Inflammatory macrophage treated with lipopolysaccharide for 4 hours (primary cell): ENCODE results near the gene MUC13.
"Not testable (repeated sequence)": the region's sequence is repeated elsewhere in the genome, so short reads cannot be mapped to it uniquely, and the experiment has no call there.

Source experiments
- DNase-seq: peaks from one replicate; pipeline ENCODE4 v3.0.0-alpha.2; 2020

MUC13 gene, protein sequence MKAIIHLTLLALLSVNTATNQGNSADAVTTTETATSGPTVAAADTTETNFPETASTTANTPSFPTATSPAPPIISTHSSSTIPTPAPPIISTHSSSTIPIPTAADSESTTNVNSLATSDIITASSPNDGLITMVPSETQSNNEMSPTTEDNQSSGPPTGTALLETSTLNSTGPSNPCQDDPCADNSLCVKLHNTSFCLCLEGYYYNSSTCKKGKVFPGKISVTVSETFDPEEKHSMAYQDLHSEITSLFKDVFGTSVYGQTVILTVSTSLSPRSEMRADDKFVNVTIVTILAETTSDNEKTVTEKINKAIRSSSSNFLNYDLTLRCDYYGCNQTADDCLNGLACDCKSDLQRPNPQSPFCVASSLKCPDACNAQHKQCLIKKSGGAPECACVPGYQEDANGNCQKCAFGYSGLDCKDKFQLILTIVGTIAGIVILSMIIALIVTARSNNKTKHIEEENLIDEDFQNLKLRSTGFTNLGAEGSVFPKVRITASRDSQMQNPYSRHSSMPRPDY

DNA sequence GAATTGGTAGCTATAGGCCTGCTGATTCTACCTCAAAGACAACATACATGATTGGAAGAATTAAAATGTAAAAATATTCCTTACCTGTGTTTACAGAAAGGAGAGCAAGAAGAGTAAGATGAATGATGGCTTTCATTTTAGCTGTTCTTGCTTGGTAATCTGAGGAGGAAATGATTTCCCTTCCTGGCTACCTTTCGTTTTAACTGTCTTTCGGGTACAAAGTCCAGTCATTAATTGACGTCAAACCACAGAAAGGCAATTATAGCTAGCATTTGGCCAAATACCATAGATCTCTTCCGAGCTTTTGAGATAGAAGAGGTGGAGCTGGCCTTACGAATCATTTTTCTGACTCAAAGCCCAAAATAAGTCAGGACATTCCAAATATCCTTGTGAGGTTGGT, at the start of gene MUC13:
MUC13 (minus strand) TSS at position 175 of the 400 bp plus-strand sequence; CDS start at position 136, 39 bp downstream.
- no peak for DNase-seq

DNA sequence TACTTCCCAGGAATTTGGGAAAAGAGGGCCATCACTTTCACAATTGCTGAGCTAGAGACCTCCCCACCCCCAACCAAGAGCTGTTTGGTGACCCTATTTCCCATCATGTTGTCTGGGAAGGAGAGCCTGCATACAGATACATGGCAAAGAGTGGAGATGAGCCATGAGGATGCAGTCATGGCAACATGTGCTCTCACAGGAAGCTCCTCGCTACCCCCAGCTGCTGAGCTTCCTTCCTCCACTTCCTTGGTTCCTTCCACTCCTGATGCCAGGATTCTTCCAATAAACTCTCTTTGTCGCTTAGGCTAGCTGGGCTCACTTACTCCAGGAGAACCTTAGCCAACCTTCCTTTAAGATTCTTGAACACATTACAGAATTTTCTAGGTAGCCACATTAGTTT, 48.3 kb upstream of the MUC13 start:
- DNase-seq: no peak

DNA sequence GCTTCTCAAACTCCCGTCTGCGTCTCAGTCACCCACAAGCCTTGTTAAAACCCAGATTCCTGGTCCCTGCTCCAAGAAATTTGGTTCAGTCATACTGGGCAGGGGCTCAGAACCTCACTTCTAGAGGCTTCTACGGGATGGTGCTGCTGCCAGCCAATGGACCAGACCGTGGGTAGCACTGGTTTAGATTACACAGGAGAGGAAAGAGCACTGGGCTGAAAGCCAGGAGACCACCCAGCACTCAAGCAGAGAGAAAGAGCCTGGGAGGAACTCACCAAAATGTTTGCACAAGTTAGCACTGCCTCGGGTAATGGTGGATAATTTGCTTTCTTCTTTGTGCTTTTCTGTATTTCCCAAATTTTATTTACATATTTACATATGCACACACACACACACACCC, 46.9 kb upstream of the MUC13 start:
- no peak for DNase-seq

DNA sequence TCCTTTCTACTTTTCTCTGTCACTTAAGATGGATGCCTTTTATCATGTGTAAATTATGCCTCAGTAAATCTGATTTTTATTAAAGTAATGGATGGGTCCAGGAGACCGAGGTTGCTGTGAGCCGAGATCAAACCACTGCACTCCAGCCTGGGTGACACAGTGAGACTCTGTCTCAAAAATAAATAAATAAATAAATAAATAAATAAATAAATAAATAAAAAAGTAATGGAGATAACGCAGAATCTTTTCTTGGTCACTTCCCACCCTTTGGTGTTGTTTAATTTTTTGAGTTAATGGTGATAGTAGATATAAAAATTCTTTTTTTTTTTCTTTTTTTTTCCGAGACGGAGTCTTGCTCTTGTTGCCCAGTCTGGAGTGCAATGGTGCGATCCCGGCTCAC, 44.1 kb upstream of the MUC13 start:
- no peak for DNase-seq

DNA sequence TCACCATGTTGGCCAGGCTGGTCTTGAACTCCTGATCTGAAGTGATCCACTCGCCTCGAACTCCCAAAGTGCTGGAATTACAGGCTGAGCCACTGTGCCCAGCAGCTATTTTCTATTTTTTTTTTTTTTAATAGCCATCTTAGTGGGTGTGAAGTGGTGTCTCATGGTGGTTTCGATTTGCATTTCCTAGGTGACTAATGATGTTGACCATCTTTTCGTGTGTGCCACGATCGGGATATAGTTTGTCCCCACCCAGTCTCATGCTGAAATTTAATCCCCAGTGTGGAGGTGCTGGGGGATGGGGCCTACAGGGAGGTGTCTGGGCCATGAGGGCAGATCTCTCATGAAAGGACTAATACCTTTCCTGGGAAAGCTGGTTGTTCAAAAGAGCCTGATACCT, 41.8 kb upstream of the MUC13 start:
- DNase-seq: no peak

DNA sequence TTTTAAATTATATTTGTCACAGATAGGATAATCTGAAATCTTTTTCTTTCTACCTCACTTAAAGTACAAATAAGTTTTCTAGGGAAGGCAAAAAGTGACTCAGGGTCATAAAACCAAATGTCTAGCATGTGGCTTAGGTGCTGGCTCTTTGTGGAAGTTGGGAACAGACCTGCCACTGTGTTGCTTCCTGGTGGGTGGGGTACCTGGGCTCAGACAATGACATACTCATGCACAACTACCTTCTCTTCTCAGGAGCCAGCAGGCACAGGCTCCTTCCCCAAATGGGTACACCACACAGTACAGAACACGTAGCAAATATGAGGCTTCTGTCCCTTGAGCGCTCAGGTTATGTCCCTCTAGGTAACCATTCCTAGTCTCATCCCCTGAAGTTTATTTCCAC, 40.1 kb upstream of the MUC13 start:
- no peak for DNase-seq

DNA sequence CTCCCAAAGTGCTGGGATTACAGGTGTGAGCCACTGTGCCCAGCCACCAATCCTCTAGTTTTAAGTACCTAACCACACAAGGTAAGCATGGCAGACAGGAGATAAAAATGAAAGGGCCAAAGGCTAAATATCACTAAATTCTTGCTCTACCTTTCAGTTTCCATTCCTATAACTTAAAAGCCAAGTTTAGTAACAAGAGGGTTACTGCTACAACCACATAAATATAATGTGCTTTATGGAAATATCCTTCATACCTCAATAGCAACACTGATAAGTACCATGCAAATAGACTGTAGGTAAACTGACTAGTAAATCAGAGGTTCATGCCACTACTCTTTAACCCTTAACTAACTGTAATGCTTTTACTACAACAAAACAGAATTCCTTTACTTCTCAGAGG, 38.7 kb upstream of the MUC13 start:
- DNase-seq: no peak

DNA sequence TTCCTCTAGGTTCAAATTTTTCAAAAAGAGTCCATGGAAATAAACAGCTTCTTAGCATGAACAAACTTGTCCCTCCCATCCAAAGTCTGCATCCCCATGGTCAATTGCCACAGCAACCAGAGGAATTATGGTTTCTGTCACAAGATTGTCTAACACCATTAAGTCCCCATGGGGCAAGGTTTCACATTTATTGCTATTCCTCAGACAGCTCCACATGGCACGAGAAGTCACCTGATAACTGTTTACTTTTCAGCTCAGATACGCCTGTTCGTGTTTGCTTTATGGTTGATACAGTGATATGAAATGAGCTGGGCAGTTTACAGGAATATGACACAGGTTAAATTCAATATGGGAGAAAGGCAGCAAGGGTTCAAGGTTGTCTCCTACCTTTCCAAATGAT, 37.9 kb upstream of the MUC13 start:
- DNase-seq: no peak

DNA sequence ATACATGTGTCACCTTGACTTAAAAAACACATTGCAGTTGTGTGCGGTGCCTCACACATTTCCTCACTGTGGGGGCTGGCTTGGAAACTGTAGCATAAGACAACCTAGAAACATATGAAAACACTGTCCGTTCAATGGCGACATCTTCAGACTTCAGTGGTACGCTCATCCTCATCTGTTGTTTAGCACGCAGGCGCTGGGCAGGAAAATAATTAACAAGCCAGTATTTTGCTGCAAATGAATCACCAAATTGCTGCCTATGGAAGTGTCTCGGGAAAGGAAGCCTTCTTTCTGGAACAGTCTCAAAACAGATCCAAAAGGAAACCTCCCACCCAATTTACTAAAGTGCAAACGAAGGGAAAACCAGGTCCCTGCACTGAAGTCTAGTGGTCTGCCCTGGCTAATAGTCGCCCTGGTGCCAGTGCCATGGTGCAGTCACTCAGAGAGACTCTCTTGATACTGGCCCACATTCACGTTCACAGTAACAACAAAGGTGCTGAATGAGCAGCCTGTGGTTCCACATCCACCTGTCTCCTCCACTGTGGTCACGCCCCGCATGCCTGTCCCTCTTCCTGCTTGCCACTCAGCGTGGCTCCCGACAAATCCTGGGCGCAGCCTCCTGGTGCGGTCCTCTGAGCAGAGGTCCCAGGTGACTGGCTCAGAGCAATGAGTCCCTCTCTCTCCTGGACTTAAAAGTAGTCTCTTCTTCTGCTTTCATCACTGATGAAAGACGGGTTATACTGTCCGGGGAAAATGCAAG, 35.6 kb upstream of the MUC13 start:
- DNase-seq: no peak

DNA sequence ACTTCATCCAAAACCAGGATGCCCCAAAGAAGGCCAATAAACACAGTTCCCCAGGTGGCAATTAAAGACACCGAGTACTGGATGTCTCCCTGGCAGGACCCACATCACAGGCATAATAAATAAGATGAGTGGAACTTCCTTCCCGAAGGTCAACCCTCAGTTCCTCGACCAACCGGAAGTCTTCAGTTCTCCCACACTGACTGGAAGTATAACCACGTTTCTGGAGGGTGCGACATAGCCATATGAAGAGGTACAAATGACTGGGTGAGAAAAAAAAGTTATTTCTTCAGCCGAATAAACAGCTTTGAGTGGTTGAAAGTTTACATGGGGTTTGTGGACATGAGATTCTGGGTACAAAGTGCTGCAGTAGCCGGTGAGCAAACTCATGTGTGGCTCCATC, 34.6 kb upstream of the MUC13 start:
- DNase-seq: no peak

DNA sequence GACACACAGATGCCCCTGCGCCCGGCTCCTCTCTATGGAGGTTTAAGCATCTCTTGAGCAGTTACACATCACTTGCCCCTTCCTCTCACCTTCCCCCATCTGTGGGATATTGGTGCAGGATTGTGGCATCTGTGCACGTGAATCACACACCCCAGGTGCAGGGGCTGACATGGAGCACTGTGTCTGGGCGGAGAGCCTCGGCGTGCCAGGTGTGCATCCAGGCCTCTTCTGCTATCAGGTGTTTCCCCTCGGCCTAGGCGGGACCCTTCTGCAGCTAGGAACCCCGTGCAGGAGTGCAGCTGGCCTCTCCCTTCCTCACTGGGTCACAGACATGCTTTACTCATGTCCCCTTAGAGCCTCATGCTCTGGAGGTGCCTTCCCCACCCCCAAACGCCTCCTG, 33.4 kb upstream of the MUC13 start:
- no peak for DNase-seq

DNA sequence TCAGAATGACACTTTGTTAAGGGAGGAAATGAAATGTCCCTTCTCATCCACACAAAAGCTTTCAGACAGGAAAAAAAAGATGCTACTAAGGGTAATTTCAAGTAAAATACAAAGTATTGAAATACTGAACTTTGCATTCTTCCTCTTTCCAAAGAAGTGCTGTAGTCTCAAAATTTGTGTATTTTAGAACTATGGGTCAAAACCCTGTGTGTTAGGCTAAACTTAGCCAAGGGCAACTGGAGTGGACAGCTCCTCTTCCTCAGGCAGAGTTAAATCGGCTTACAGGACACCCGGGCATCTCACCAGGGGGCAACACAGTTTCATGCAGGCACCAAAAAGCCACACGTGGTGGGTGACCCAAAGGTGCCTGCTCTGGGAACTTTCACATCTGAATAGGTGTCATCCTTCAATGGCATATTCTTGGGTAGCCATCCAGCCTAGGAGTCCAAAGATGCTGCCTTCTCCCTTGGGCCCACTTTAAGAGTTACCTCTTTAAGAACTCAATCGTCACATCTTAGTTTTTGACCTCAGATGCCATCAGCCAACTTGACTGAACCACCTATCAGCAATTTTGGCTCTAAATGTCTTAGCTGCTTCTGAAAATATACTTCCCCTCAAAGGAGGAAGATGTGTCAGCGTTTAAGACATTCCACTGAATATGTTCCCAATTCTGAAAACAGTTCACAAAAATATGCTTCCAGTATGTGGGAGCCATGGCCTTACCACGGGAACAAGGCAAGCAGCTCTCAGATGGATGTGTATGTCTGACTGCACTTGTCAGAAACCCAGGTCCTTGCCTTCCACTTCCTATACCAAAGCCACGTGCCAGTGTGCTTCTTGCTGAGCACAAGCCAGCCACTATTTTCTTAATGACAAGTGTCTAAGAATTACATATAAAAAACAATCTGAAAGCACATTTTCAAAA, 32.2 kb upstream of the MUC13 start:
- DNase-seq: no peak

DNA sequence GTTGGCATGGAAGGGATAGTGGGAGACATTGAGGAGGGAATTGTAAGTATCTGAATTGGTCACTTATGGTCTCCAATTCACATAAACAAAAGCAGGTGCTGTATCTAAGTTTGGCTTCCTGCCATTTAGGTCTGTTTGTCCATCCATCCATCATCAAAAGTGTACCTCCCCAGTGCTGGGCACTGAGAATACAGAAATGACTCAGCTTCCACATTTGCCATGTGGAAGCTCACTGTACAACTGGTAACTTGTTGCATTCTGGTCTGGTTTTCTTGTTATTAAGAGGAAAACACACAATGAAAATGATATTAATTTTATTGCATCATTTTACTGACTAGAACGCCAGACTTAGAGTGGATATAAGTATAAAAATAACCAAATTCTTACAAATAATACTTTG, 30.9 kb upstream of the MUC13 start:
- no peak for DNase-seq

DNA sequence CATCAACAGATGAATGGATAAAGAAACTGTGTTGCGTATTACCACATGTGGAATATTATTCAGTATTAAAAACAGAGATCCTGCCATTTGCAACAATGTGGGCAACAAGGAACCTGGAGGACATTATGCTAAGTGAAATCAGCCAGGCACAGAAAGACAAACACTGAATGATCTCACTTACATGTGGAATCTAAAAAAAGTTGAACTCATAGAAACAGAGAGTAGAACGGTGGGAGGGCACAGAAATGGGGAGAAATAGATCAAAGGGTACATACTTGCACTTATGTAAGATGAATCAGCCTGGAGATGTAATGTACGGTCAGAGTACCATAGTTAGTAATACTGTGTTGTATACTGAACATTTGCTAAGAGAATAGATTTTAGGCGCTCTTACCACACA, 29.8 kb upstream of the MUC13 start:
- DNase-seq: no peak

DNA sequence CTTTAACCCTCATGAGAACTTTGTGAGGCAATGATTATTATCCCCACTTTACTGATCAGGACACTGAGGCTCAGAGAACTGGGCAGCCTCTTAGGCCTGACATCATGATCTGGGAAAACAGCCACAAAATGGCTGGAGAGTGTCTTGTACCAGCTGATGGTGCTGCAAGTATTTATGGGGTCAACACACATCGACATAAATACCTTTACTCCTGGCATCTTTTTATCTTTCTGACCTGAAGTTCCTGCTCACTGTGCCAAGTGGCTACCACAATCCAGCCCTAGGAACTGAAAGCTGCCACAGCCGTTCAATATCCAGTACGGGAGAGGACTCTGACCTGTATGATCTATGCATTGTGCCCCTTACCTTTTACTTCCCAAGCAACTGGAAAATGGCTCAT, 29.2 kb upstream of the MUC13 start:
- DNase-seq: no peak

DNA sequence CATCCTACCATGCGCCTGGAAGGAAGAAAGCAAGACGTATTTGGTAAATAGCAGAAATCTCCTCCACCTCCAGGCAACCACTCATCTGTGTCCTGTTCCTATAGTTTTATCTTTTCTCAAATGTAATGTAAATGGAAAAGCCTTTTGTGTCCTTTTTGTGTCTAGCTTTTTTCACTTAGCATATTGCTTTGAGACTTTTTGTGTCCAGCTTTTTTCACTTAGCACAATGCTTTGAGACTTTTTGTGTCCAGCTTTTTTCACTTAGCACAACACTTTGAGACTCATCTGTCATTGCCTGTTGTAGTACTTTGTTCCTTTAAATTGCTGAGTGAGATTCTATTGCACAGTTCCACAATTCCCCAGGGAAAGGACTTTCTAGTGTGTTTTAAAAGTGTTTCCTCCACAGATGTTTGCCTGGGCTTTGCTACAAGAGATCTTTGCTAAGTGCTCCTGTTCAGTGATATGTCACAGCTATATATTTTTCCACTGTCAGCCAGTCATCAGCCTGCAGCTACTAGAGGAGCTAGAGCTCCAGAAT, 27.9 kb upstream of the MUC13 start:
- DNase-seq: no peak

DNA sequence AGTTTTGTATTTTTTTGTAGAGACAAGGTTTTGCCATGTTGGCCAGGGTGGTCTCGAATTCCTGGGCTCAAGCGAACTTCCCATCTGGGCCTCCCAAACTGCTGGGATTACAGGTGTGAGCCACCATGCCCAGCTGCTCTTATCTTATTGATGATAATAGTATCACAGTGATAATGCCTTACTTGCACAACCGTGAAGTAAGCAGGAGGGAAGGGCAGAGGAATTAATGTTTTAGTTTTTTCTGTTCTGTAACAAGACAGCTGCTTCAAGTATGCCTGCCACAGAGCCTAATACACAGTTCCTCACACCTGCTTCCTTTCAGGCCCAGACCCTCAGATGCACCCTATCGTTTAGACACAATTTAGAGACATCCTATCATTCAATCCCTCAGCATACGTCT, 26.1 kb upstream of the MUC13 start:
- DNase-seq: no peak

DNA sequence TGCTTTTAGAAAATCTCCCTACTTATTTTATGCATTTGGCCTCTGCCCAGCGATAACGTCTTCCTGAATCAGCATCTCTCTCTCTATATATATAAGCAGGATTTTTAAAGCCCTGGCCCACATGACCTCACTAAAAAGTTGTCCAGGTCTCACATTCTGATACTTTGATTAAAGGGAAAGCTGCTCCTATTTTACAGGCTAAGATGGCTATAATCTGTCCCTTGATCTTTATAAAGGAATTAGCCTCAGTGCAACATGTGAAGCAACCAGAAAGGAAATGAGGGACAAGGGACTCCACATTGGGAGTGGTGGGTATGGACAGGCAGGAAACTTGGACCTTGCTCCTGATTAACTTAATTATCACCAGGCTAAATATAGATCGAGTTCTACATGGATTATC, 25.6 kb upstream of the MUC13 start:
- no peak for DNase-seq

DNA sequence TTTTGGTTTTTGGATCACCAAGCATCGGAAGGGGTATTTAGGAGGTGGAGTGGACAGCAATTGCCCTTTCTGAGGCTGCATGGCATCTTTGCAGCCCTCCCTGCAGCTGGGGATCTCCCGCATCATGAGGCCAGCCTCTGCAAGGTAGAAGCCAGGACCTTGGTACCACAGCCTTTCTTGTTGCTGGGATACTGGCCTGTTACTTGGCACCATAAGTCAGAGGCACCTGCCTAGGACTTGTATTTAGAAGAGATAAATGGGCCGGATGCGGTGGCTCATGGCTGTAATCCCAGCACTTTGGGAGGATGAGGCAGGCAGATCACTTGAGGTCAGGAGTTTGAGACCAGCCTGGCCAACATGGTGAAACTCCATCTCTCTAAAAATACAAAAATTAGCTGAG, 23.4 kb upstream of the MUC13 start:
- DNase-seq: not testable (repeated sequence)

DNA sequence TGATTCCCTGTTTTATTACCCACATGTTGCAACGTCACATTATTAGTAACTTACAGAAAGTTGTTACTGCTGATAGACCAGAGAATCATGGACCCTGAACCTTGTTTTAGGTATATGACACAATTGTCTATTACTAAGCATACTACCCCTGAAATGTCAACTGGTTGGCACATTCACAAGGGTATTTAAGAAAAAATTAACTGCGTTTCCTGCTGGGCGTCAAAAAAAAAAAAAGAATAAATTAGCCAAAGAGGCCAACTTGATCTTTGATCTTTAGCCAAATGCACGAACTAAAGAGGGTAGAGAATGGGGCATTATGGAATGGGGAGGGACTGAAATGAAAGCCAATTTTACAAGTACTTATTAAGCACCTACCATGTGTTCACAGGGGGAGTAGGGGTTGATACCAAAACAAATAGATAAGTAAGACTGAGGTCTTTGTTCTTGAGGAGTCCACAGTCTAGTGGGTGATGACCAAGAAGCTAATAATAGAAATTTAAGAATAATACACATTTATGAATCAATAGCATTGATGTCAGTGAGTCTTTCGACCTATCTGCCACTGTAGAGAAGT, 17.8 kb upstream of the MUC13 start:
- DNase-seq: no peak

DNA sequence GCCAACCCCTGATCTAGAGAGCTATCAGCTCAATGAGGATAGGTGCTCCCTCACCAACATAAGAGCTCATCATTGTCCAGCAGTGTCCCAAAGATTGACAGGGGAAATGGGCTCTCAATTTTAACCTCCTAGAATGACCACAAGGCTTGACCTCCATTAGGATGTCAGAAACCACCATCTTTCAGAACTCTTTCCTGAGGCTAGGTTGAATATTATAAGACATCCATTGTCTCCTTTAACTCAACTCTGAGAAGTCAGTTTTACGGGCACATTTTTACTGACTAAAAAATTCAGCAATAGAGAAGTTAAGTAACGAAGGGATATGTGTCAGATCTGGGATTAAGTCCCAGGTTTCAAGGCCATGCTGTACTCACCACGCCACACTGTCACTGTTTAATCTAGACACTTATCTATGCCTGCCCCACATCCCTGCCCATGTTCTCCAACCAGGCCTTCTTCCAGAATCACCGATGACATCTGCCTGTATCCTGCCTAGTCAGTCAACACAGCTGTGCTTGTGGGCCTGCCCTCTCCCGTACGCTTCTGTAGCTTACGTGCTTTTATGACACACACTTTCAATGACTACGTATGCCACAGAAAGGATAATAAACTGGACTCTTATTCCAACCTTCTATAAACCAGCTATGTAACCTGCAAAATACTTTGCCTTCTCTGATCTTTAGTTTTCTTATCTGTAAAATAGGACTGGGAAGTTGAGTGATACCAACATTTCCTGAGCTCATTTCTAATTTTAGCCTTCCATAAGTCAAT, 17.1 kb upstream of the MUC13 start:
- no peak for DNase-seq

DNA sequence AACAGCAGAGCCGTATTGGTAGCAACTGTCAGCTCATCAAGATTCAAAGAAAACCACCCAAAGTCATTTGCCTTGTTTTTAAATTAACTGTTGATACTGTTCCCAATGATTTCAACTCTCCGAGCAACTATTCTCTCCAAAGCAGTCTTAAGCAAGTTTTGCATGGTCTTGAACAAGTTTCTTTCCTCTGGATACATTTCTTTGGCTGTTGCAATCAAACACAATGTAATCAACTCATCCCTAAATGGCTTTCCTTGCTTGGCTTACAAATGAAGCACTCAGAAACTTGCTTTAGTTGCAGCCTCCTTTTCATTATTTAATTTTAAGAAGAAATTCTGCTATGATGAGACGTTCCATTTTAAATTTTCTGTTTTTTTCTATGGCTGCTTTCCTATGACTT, 15.5 kb upstream of the MUC13 start:
- DNase-seq: no peak
